Breast epithelium (tissue), 3 donors: ENCODE measurements around the gene PNMA1.

ENCODE experiments used
- POLR2A ChIP-seq: fragments of 450-650 bp; IDR thresholded peaks from one replicate; pipeline ENCODE4 v1.6.1; 2016; ENCODE audit warnings: antibody characterized with exemption, mild to moderate bottlenecking, moderate library complexity
- POLR2AphosphoS5 ChIP-seq, 3 donors: sonication (generic); formaldehyde crosslinking; IDR thresholded peaks; one replicate each; pipeline ENCODE4 v1.6.1; 2017; ENCODE audit warnings: antibody characterized with exemption in 3 of 3
- TF ChIP-seq, protein P1 (sequence below), 3 donors: fragments of 450-650 bp; IDR thresholded peaks; one replicate each; pipeline ENCODE4 v1.5.1; 2016 to 2017; ENCODE audit warnings: antibody characterized with exemption in 3 of 3, mild to moderate bottlenecking in 3 of 3, moderate library complexity in 3 of 3

- TF ChIP-seq POLR2AphosphoS5 (IDR thresholded peaks at IDR 0.05), result no peak
- TF ChIP-seq POLR2A, result no peak
- TF ChIP-seq, protein P1, sequence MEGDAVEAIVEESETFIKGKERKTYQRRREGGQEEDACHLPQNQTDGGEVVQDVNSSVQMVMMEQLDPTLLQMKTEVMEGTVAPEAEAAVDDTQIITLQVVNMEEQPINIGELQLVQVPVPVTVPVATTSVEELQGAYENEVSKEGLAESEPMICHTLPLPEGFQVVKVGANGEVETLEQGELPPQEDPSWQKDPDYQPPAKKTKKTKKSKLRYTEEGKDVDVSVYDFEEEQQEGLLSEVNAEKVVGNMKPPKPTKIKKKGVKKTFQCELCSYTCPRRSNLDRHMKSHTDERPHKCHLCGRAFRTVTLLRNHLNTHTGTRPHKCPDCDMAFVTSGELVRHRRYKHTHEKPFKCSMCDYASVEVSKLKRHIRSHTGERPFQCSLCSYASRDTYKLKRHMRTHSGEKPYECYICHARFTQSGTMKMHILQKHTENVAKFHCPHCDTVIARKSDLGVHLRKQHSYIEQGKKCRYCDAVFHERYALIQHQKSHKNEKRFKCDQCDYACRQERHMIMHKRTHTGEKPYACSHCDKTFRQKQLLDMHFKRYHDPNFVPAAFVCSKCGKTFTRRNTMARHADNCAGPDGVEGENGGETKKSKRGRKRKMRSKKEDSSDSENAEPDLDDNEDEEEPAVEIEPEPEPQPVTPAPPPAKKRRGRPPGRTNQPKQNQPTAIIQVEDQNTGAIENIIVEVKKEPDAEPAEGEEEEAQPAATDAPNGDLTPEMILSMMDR (IDR thresholded peaks at IDR 0.05), result no peak
These were observed 9.2 kb upstream of the PNMA1 start for GRCh38 chr14:73723406-73723796.
